ENCODE measurements around the gene HES4.

HES4 gene

GRCh38 chr1:999725-1000356, at the start of gene HES4:
HES4 (minus strand) TSS chr1:1000097; CDS start chr1:999973, 124 bp downstream.
- Histone ChIP-seq H3K9me3 (ENCODE audit: low read length) (no peaks in the 10 kb centered on the region), H3F3A (ENCODE audit: insufficient read depth, low read length) (no peaks in the 10 kb centered on the region), H3K27me3 (ENCODE audit: insufficient read depth, low read length) (0 out of 2 replicates have a peak, but pooled peaks cover 8% of the 10 kb centered on the region), H3K36me3 (ENCODE audit: insufficient read depth, low read length) (no peaks in the 10 kb centered on the region), H3K4me1 (ENCODE audit: insufficient read depth, low read length, severe bottlenecking) (no peaks in the 10 kb centered on the region), H3K9me2 (ENCODE audit: low read depth, low read length) (no peaks in the 10 kb centered on the region), H3K4me2 (ENCODE audit: low read length) (no peak within 1 kb of the TSS), H3K79me2 (ENCODE audit: insufficient read depth, low read length) (no peaks in the 10 kb centered on the region), H3K9ac (ENCODE audit: low read length) (no peak within 1 kb of the TSS), H4K20me1 (ENCODE audit: insufficient read depth, low read length) (no peaks in the 10 kb centered on the region), H3K4me3 (ENCODE audit: low read depth, low read length, poor library complexity, severe bottlenecking) (no peak within 1 kb of the TSS), H3K27ac (ENCODE audit: low read depth, low read length, poor library complexity, severe bottlenecking) (no peak within 1 kb of the TSS), H2AFZ (ENCODE audit: low read length) (no peak within 1 kb of the TSS)
- TF ChIP-seq EZH2 (IDR thresholded peaks at IDR 0.05; ENCODE audit: borderline replicate concordance, low read length) (no peak), CTCF (IDR thresholded peaks at IDR 0.05; ENCODE audit: low read length) (no peak)

- Histone ChIP-seq H3K27me3 (ENCODE audit: insufficient read depth, low read length) (no peaks in the 10 kb centered on the region; the same call in 1 of the 2 replicates), H3K36me3 (ENCODE audit: insufficient read depth, low read length) (no peaks in the 10 kb centered on the region), H4K20me1 (ENCODE audit: insufficient read depth, low read length) (no peaks in the 10 kb centered on the region), H2AFZ (ENCODE audit: low read length) (no peak overlapping the region), H3K9me2 (ENCODE audit: low read depth, low read length) (no peaks in the 10 kb centered on the region), H3K4me1 (ENCODE audit: insufficient read depth, low read length, severe bottlenecking) (no peaks in the 10 kb centered on the region), H3K9me3 (ENCODE audit: low read length) (no peaks in the 10 kb centered on the region), H3F3A (ENCODE audit: insufficient read depth, low read length) (no peaks in the 10 kb centered on the region), H3K9ac (ENCODE audit: low read length) (no peak overlapping the region), H3K4me3 (ENCODE audit: low read depth, low read length, poor library complexity, severe bottlenecking) (no peak overlapping the region), H3K4me2 (ENCODE audit: low read length) (no peak overlapping the region), H3K79me2 (ENCODE audit: insufficient read depth, low read length) (no peaks in the 10 kb centered on the region), H3K27ac (ENCODE audit: low read depth, low read length, poor library complexity, severe bottlenecking) (no peak overlapping the region)
- no peak for TF ChIP-seq CTCF (IDR thresholded peaks at IDR 0.05; ENCODE audit: low read length)
- TF ChIP-seq EZH2 (IDR thresholded peaks at IDR 0.05; ENCODE audit: borderline replicate concordance, low read length), result no peak
These were observed 48.9 kb upstream of the HES4 start for GRCh38 chr1:1048765-1049164.

- Histone ChIP-seq H3K36me3 (ENCODE audit: insufficient read depth, low read length) (no peaks in the 10 kb centered on the region), H3K4me3 (ENCODE audit: low read depth, low read length, poor library complexity, severe bottlenecking) (no peak overlapping the region), H3K27ac (ENCODE audit: low read depth, low read length, poor library complexity, severe bottlenecking) (no peak overlapping the region)
These were observed 48.1 kb upstream of the HES4 start for GRCh38 chr1:1047963-1048362.

More at GRCh38 chr1:1047963-1048362, 48.1 kb upstream of the HES4 start:
- no peaks in the 10 kb centered on the region; the same call in 1 of the 2 replicates for H3K27me3 ChIP-seq (ENCODE audit: insufficient read depth, low read length)
- H3K4me2 ChIP-seq (ENCODE audit: low read length), result no peak overlapping the region
- no peak overlapping the region for H2AFZ ChIP-seq (ENCODE audit: low read length)
- H3K9me2 ChIP-seq (ENCODE audit: low read depth, low read length), result no peaks in the 10 kb centered on the region
- H3K9ac ChIP-seq (ENCODE audit: low read length), result no peak overlapping the region
- H4K20me1 ChIP-seq (ENCODE audit: insufficient read depth, low read length), result no peaks in the 10 kb centered on the region
- no peaks in the 10 kb centered on the region for H3K79me2 ChIP-seq (ENCODE audit: insufficient read depth, low read length)
- H3K4me1 ChIP-seq (ENCODE audit: insufficient read depth, low read length, severe bottlenecking), result no peaks in the 10 kb centered on the region
- H3K9me3 ChIP-seq (ENCODE audit: low read length), result no peaks in the 10 kb centered on the region
- TF ChIP-seq CTCF (IDR thresholded peaks at IDR 0.05; ENCODE audit: low read length) (no peak), EZH2 (IDR thresholded peaks at IDR 0.05; ENCODE audit: borderline replicate concordance, low read length) (no peak)
- H3F3A ChIP-seq (ENCODE audit: insufficient read depth, low read length), result no peaks in the 10 kb centered on the region

All from OCI-LY1 (cell line).